C4-2B (cell line): ENCODE results near the gene KMT2E.

ENCODE experiments used
- ZFX ChIP-seq: fragments of 450-650 bp; IDR thresholded peaks from 2 replicates; pipeline ENCODE4 v1.6.1; 2017
- TF ChIP-seq, protein P1 (sequence below): fragments of 450-650 bp; conservative IDR thresholded peaks from 2 replicates; pipeline ENCODE4 v1.5.1; 2017; ENCODE audit warnings: mild to moderate bottlenecking

DNA sequence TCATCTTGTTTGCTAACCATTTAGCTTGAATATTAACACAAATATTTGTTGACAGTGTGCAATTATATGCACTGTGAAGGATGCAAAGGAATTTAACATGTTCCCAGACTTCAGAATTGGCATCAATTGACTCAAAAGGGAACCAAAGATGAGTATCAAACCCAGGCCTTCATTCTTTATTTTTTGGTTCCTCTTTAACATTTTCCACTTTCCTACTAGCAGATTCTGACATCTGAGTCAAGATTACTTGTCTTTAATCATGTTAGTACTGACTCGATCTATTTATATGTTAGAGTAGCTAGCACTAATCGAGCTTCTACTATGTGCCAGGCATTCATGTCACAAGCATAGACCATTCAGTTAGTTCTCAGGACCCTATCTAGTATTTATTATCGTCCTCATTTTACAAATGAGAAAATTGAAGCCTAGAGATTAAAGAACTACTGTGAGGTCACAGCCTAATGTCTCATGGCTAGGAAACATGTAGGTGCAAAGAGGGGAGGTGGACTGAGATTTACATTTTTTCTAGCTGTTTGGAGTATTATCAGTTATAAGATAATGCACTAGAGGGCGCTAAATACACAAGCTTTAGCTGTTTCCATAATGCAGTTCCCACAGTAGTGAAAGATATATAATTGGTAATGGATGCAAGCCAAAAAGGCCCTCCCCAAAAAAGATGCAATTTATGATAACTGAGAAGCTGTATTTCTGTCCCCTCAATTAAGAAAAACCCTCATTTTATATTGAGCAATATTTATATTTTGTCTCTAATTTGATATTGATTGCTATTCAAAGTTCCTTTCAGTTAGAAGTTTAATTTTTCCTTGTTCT, 32.9 kb upstream of the KMT2E start:
- TF ChIP-seq, protein P1, sequence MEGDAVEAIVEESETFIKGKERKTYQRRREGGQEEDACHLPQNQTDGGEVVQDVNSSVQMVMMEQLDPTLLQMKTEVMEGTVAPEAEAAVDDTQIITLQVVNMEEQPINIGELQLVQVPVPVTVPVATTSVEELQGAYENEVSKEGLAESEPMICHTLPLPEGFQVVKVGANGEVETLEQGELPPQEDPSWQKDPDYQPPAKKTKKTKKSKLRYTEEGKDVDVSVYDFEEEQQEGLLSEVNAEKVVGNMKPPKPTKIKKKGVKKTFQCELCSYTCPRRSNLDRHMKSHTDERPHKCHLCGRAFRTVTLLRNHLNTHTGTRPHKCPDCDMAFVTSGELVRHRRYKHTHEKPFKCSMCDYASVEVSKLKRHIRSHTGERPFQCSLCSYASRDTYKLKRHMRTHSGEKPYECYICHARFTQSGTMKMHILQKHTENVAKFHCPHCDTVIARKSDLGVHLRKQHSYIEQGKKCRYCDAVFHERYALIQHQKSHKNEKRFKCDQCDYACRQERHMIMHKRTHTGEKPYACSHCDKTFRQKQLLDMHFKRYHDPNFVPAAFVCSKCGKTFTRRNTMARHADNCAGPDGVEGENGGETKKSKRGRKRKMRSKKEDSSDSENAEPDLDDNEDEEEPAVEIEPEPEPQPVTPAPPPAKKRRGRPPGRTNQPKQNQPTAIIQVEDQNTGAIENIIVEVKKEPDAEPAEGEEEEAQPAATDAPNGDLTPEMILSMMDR: peak; percentile 93
- TF ChIP-seq ZFX: no peak
